Measurements from ENCODE around the gene FAM236C. TPM values are rescaled to one million over a fixed set of nuclear protein-coding genes. Genes with fewer than 3 reads are reported as not detected.

Gene FAM236C
- total RNA-seq (2022; extraction: Qiagen RNA extraction; ENCODE audit: low read depth), result not detected in 5 replicates

DNA sequence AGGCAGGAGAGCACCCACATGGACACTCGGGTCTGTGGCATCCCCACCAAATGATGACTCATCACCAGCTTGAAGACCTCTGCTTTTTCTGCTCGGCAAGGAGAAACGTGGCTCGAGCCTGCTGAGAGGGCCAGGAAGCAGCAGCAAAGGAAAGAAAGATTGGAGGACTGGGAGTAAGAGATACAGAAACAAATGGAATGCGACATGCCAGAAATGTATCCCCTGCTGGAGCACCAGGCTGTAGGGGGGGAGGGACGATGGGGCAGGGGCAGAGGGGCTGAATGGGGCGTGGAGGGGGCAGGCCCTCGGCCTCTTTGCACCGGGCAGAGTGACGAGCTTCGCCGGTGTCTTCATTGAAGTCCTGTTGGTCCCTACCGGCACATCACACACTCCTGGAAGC is at the start of gene FAM236C:
TSS of gene FAM236C (plus strand) at position 301 of the 400 bp plus-strand sequence. CDS start 100 bp downstream, outside the sequence.

DNA sequence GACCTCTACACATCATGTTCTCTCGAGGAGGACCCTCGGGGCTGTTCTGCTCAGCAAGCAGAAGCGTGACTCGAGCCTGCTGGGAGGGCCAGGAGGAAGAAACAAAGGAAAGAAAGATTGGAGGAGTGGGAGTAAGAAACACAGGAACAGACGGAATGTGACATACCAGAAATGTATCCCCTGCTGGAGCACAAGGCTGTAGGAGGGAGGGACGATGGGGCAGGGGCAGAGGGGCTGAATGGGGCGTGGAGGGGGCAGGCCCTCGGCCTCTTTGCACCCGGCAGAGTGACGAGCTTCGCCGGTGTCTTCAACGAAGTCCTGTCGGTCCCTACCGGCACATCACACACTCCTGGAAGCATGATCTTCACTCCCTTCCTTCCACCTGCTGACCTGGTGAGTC is 25.5 kb downstream of the FAM236C start, which contains the start of gene FAM236A:
TSS of gene FAM236A (plus strand) at position 301 of the 400 bp plus-strand sequence. CDS start at position 358, 57 bp downstream.

DNA sequence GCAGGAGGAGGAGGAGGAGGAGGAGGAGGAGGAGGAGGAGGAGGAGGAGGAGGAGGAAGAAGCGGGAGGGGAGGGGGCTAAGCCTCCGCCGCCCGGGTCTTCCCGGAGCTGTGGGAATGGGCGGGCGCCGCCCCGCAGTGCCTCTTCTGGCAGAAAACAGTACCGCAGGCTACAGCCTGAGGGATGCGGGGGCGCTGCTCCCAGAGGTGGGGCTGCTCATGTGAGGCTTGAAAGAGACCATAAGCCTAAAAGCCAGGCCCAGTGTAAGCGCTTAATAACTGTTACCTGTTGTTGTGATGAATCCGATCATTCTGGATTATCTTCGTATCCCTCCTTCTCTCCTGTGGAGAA is 31.4 kb downstream of the FAM236C start, which contains the start of gene DMRTC1:
TSS of gene DMRTC1 (minus strand) at position 19 of the 351 bp plus-strand sequence. CDS start 68,143 bp downstream, outside the sequence.

Other genes with a start within 250 kb of the FAM236C start
- gene PHKA1, start 198.3 kb upstream of the FAM236C start, total RNA-seq (2022; extraction: Qiagen RNA extraction; ENCODE audit: low read depth), result 18.9 to 20.9 TPM (median 20.4 TPM) in 5 replicates
- gene DMRTC1B, start 135.7 kb upstream of the FAM236C start, total RNA-seq (2022; extraction: Qiagen RNA extraction; ENCODE audit: low read depth), result 0.09 TPM in 1 of 5 replicates, not detected in the others
- gene FAM236B, start 130.0 kb upstream of the FAM236C start, total RNA-seq (2022; extraction: Qiagen RNA extraction; ENCODE audit: low read depth), result not detected in 5 replicates
- gene FAM236D, start 104.4 kb upstream of the FAM236C start, total RNA-seq (2022; extraction: Qiagen RNA extraction; ENCODE audit: low read depth), result not detected in 5 replicates
- gene FAM236A, start 25.6 kb downstream of the FAM236C start, total RNA-seq (2022; extraction: Qiagen RNA extraction; ENCODE audit: low read depth), result not detected in 5 replicates
- gene DMRTC1, start 31.2 kb downstream of the FAM236C start, total RNA-seq (2022; extraction: Qiagen RNA extraction; ENCODE audit: low read depth), result not detected in 5 replicates
- not detected in 5 replicates for gene PABPC1L2B, start 90.3 kb downstream of the FAM236C start, total RNA-seq (2022; extraction: Qiagen RNA extraction; ENCODE audit: low read depth)
- gene PABPC1L2A, start 166.9 kb downstream of the FAM236C start, total RNA-seq (2022; extraction: Qiagen RNA extraction; ENCODE audit: low read depth), result not detected in 5 replicates

Data from A549 treated with RU486 at 1 μM for 4 hours (cell line).